ENCODE measurements around the gene SLC7A10. TPM values are rescaled to one million over a fixed set of nuclear protein-coding genes. Genes with fewer than 3 reads are reported as not detected.

The SLC7A10 gene
- total RNA-seq, 1 donor from 2014 or later: not detected

DNA sequence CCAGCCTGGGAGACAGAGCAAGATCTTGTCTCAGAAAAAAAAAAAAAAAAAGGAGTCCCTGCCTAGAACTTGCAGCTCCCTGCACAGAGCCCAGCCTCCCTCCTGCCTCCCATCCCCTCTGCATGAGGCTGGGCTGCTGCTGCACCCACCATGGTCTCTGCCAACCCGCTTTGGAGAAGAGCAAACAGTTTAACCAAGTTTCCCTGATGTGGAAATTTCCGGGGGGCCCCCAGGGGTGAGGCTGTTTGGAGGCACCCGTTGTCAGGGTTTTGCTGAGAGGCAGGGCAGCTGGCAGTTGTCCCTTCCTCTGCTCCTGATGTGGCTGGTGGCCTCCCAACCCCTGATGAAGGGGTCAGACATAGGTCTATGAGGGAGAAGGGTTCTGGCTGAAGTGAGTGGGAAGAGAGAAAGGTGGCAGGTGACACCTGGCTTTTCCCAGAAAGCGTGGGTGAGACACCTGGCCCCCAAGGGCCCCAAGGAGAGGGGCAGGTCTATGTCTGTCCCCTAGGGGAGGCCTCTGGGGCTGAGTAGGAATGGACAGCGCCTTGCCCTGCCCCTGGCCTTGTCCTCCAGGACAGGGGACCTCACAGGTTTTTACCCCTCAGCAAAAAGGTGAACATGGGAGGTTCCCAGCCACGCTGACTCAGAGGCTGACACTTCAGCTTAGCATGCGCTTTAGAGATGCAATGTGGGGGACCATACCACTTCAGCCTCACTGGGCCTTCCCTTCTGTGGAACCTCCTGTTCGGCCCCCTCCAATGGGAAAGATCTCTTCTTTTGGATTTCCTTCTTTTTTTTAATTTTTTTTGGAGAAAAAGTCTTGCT, 26.0 kb downstream of the SLC7A10 start:
- TF ChIP-seq, protein P1, sequence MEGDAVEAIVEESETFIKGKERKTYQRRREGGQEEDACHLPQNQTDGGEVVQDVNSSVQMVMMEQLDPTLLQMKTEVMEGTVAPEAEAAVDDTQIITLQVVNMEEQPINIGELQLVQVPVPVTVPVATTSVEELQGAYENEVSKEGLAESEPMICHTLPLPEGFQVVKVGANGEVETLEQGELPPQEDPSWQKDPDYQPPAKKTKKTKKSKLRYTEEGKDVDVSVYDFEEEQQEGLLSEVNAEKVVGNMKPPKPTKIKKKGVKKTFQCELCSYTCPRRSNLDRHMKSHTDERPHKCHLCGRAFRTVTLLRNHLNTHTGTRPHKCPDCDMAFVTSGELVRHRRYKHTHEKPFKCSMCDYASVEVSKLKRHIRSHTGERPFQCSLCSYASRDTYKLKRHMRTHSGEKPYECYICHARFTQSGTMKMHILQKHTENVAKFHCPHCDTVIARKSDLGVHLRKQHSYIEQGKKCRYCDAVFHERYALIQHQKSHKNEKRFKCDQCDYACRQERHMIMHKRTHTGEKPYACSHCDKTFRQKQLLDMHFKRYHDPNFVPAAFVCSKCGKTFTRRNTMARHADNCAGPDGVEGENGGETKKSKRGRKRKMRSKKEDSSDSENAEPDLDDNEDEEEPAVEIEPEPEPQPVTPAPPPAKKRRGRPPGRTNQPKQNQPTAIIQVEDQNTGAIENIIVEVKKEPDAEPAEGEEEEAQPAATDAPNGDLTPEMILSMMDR (IDR thresholded peaks at IDR 0.05): no peak
- no peak for DNase-seq (ENCODE audit: low spot score in 2 of 2)
- H3K27ac ChIP-seq: no peak overlapping the region
- intact Hi-C loops (cut with DNase I): no loop called here
- H3K36me3 ChIP-seq: peaks cover under 1 to 17% of the 10 kb centered on the region in 2 donors
- no peaks in the 10 kb centered on the region for H3K9me3 ChIP-seq
- H3K27me3 ChIP-seq: no peaks in the 10 kb centered on the region
- H3K4me3 ChIP-seq: no peak overlapping the region
- H3K4me1 ChIP-seq: peaks cover 0 to 7% of the 10 kb centered on the region in 2 donors

DNA sequence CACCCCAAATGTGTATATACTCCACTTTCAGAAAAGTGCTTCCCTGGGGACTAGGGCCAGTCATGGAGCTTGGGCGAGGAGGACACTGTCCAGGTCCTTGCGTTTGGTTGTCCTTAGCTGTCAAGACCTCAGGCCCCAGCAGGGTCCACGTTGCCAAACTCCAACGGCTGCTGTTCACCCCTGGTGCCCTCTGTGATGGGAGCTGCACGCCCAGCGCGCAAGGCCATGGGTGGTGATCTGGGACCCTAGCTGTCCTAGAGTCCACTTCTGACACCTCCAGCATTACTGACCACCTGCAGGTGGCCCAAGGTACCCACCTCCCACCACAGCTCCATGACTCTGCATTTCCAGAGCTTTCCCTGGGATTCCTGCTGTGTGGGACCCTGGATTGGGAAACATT, 27.5 kb downstream of the SLC7A10 start:
- H3K27ac ChIP-seq: no peak overlapping the region
- TF ChIP-seq, protein P1 (IDR thresholded peaks at IDR 0.05): no peak
- H3K36me3 ChIP-seq: peaks cover 0 to 9% of the 10 kb centered on the region in 2 donors
- intact Hi-C loops (cut with DNase I): no loop called here
- no peak for DNase-seq (ENCODE audit: low spot score in 2 of 2)
- no peaks in the 10 kb centered on the region for H3K27me3 ChIP-seq
- H3K4me3 ChIP-seq: no peak overlapping the region
- no peaks in the 10 kb centered on the region for H3K9me3 ChIP-seq
- peaks cover 0 to 10% of the 10 kb centered on the region in 2 donors for H3K4me1 ChIP-seq

DNA sequence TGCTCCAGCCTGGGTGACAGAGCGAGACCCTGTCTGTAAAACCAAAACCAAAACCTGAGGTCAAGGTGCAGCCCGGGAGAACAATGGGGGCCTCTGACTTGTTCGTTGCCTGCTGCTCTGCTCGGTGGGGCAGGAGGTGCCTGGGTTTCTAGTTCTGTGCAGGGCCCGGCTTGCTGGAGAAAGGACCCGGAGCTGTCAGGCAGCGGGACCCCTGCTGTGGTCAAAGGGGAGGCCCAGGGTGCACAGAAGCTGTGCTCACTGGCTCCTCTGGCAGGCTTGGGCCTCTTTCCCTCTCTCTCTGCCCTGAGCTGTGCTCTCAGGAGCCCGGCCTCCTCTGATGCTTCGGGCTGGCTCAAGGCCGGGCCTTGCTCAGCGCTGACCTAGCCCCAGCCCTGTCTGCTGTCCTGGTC, 28.1 kb downstream of the SLC7A10 start:
- no peak overlapping the region for H3K4me3 ChIP-seq
- H3K36me3 ChIP-seq: peaks cover 0 to 5% of the 10 kb centered on the region in 2 donors
- TF ChIP-seq, protein P1 (IDR thresholded peaks at IDR 0.05): no peak
- intact Hi-C loops (cut with DNase I): no loop called here
- H3K9me3 ChIP-seq: no peaks in the 10 kb centered on the region
- no peak for DNase-seq (ENCODE audit: low spot score in 2 of 2)
- H3K27ac ChIP-seq: no peak overlapping the region
- no peaks in the 10 kb centered on the region for H3K27me3 ChIP-seq
- H3K4me1 ChIP-seq: peaks cover 0 to 10% of the 10 kb centered on the region in 2 donors

DNA sequence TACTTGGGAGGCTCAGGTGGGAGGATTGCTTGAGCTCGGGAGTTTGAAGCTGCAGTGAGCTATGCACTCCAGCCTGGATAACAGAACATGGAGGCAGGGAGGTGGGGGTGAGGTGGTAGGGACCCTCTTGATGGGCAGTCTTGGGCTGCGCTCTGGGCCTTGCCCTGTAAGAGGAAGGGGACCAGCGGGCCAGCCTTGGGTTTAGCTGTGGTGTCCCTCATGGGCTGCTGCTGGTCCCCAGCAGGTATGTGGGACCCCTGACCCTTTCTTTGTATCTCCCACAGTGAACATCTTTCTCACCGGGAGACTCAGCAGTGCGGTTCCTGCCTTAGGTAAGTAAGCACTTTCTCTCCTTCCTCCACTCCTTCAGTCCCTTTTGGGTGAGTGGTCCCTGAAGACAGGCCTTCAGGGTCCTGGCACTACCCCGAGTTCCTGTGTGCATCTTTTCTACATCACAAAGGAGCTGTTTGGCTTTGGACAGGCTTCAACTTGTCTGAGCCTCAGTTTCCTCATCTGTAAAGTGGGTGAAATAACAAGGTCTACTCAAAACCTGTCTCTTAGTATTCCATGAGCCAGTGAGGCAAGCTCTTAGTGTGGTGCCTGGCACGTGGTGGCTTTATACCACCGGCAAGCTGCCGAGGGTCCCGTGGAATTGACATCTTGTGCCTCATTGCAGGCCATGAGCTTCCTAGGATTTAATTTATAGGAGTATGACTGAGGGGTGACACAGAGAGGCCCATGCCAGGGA, 29.0 kb downstream of the SLC7A10 start:
- H3K9me3 ChIP-seq: no peaks in the 10 kb centered on the region
- TF ChIP-seq, protein P1 (IDR thresholded peaks at IDR 0.05): no peak
- intact Hi-C loops (cut with DNase I): no loop called here
- H3K27ac ChIP-seq: no peak overlapping the region
- DNase-seq (ENCODE audit: low spot score in 2 of 2): no peak
- H3K4me1 ChIP-seq: peaks cover 0 to 10% of the 10 kb centered on the region in 2 donors
- H3K27me3 ChIP-seq: no peaks in the 10 kb centered on the region
- no peak overlapping the region for H3K4me3 ChIP-seq
- no peaks in the 10 kb centered on the region for H3K36me3 ChIP-seq

DNA sequence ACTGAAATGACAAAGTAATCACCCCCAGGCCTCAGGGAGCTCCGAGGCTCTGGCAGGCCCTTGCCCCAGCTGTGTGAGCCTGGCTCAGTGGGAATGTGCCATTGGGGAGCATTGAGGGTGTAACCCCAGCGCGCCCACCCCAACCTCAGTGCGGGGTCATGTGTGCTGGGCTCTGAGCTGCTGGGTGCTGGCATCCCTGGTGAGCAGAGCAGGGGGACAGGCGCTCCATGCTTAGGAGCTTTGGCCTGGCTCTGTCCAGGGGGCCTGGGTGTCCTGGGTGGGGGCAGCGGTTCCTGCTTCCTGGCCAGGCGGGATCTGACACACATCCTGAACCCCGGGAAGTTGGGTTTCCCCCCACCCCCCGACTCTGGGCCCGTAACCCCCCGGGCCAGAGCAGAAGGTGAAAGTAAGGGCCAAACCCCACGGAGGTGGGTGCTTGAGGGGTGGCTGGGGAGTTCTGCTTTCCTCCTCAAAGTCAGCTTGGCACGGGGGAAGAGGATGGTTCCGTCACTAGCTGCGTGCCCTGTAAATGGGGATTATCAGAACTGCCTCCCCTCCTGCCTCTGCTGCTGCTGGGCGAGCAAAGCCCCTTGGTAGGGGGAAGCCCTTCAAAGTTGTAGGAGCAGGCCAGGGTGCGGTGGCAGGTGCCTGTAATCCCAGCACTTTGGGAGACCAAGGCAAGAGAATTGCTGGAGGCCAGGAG, 29.9 kb downstream of the SLC7A10 start:
- no peaks in the 10 kb centered on the region for H3K27me3 ChIP-seq
- intact Hi-C loops (cut with DNase I): loop anchor here (2.0 kb wide), 1 partner anchor 51 kb away; no protein-coding TSS in a partner anchor

More for the DNA sequence above, 29.9 kb downstream of the SLC7A10 start:
- TF ChIP-seq, protein P1 (IDR thresholded peaks at IDR 0.05): no peak
- Histone ChIP-seq H3K27ac (peak overlapping the region in 1 of 2 donors; percentile 33), H3K36me3 (no peaks in the 10 kb centered on the region), H3K4me1 (peaks cover 0 to 10% of the 10 kb centered on the region in 2 donors), H3K9me3 (no peaks in the 10 kb centered on the region), H3K4me3 (peak overlapping the region; percentile 76 to 91)
- no peak for DNase-seq (ENCODE audit: low spot score in 2 of 2)

Measured in ascending aorta (tissue), 2 donors.